Right hindlimb (tissue), 1 donor: ENCODE data around the gene C6orf15.
A peak's percentile ranks its signal among the peaks of the same experiment; 100 is the strongest.

Experiments used
- DNase-seq: peaks from one replicate; pipeline ENCODE4 v3.0.0-alpha.2; 2018

Gene C6orf15

GRCh38 chr6:31129130-31129529 lies 16.8 kb upstream of the C6orf15 start:
- DNase-seq, result no peak

GRCh38 chr6:31128093-31128676 lies 15.8 kb upstream of the C6orf15 start:
- peak; percentile 46 for DNase-seq

GRCh38 chr6:31126396-31127175 lies 14.2 kb upstream of the C6orf15 start:
- DNase-seq, result no peak

- DNase-seq, result no peak
Measured at GRCh38 chr6:31125586-31126363, 13.4 kb upstream of the C6orf15 start.

- DNase-seq, result peak; percentile 85
Measured at GRCh38 chr6:31125162-31125561, 12.8 kb upstream of the C6orf15 start.

GRCh38 chr6:31122791-31123706 lies 10.7 kb upstream of the C6orf15 start:
- peak; percentile 88 for DNase-seq

- no peak for DNase-seq
Measured at GRCh38 chr6:31121131-31121790, 8.9 kb upstream of the C6orf15 start.

- no peak for DNase-seq
Measured at GRCh38 chr6:31120151-31120915, 8.0 kb upstream of the C6orf15 start, which contains the start of gene CDSN. CDSN (minus strand) TSS chr6:31120446; CDS start chr6:31120419, 27 bp downstream.

GRCh38 chr6:31118178-31118577 lies 5.8 kb upstream of the C6orf15 start:
- no peak for DNase-seq

- peak; percentile 51 for DNase-seq
Measured at GRCh38 chr6:31116661-31117385, 4.4 kb upstream of the C6orf15 start.

GRCh38 chr6:31115941-31116560 lies 3.7 kb upstream of the C6orf15 start:
- DNase-seq, result no peak

- no peak for DNase-seq
Measured at GRCh38 chr6:31114970-31115849, 2.8 kb upstream of the C6orf15 start.

GRCh38 chr6:31114541-31114878 lies 2.1 kb upstream of the C6orf15 start, which contains the start of gene PSORS1C1:
PSORS1C1 (plus strand) TSS chr6:31114800; CDS start chr6:31129633, 14,833 bp downstream.
- DNase-seq, result peak; percentile 81

GRCh38 chr6:31113861-31114540 lies 1.6 kb upstream of the C6orf15 start:
- peak; percentile 72 for DNase-seq

- DNase-seq, result no peak
Measured at GRCh38 chr6:31111712-31112111, 663 bp downstream of the C6orf15 start.

GRCh38 chr6:31110825-31111582 lies 1.4 kb downstream of the C6orf15 start:
- DNase-seq, result no peak

- no peak for DNase-seq
Measured at GRCh38 chr6:31107052-31107451, 5.3 kb downstream of the C6orf15 start.

GRCh38 chr6:31103136-31103535 lies 9.2 kb downstream of the C6orf15 start:
- DNase-seq, result no peak
